K562 (cell line): Measurements from ENCODE around the gene IMPACT. TPM values are rescaled to one million over a fixed set of nuclear protein-coding genes. Genes with fewer than 3 reads are reported as not detected.

ENCODE experiments used
- KDM5B ChIP-seq: fragments of 200-600 bp; sonication (generic); IDR thresholded peaks from 2 replicates; pipeline ENCODE4 v1.6.1; 2012; ENCODE audit warnings: low read depth, mild to moderate bottlenecking, moderate library complexity, low read length, control low read depth, inconsistent platforms; ENCODE audit not compliant: insufficient replicate concordance
- NEUROD1 ChIP-seq: fragments of 150-350 bp; IDR thresholded peaks from 2 replicates; pipeline ENCODE4 v1.6.1; 2014; ENCODE audit warnings: borderline replicate concordance, low read length, low read depth; ENCODE audit not compliant: partially characterized antibody
- polyA plus RNA-seq, 8 experiments: library from polyadenylated mRNA; depleted of rRNA in 4 of 8; stranded (reverse) in 5 of 8; unstranded in 3 of 8; fragments of >200 nt; fragmentation: Nextera tagmentation in 2 of 8; fragmentation: Illumina TruSeq in 1 of 8; extraction: Ambion mirVana in 2 of 8; extraction: Trizol in 1 of 8; gene quantifications; 2 replicates each; pipeline versions ENCODE4 v1.2.1 to v1.2.3, GENCODE V29; 2011 to 2014; ENCODE audit warnings: inconsistent platforms in 1 of 8, missing spikeins in 1 of 8
- total RNA-seq, 7 experiments: library from RNA; depleted of rRNA in 6 of 7; stranded (reverse); fragments of >200 nt in 6 of 7; fragmentation: Illumina TruSeq in 2 of 7; extraction: Trizol in 2 of 7; gene quantifications; 2 replicates each; pipeline versions ENCODE4 v1.2.1 to v1.2.3, GENCODE V29; 2011 to 2021; ENCODE audit warnings: low replicate concordance in 1 of 7
- TF ChIP-seq, protein P1 (sequence below), 2 experiments: fragments of 450-650 bp in 1 of 2; sonication (generic) in 1 of 2; formaldehyde crosslinking in 1 of 2; IDR thresholded peaks; 2 replicates each; pipeline versions ENCODE4 v1.7.1 to v1.9.0; 2016 to 2022; ENCODE audit warnings: inconsistent platforms in 1 of 2, mild to moderate bottlenecking in 1 of 2, missing genetic modification reagents in 1 of 2
- TF ChIP-seq, protein P2 (sequence below): sonication (generic); formaldehyde crosslinking; IDR thresholded peaks from 2 replicates; pipeline ENCODE4 v1.8.0; 2023; ENCODE audit warnings: mild to moderate bottlenecking, missing genetic modification reagents
- TF ChIP-seq, protein P3 (sequence below), 2 experiments: fragments of 250-450 bp in 1 of 2; fragments of 450-650 bp in 1 of 2; sonication (Bioruptor Pico) in 1 of 2; IDR thresholded peaks; 2 replicates each; pipeline versions ENCODE4 v1.6.1 to v1.8.0; 2016 to 2021; ENCODE audit warnings: mild to moderate bottlenecking in 2 of 2, moderate library complexity in 2 of 2, missing compliant biosample characterization in 1 of 2, missing genetic modification characterization in 1 of 2
- TF ChIP-seq, protein P4 (sequence below): fragments of 200-800 bp; sonication (Bioruptor generic); IDR thresholded peaks from 2 replicates; pipeline ENCODE4 v1.6.1; 2017; ENCODE audit warnings: missing genetic modification characterization, missing compliant biosample characterization

IMPACT gene
- total and polyA plus RNA-seq, 9 of the 15 experiments (the other 6 are each of a cell fraction or from before 2014, with no cell fraction given), result 4.7 to 7.6 (median 5.8) TPM

DNA sequence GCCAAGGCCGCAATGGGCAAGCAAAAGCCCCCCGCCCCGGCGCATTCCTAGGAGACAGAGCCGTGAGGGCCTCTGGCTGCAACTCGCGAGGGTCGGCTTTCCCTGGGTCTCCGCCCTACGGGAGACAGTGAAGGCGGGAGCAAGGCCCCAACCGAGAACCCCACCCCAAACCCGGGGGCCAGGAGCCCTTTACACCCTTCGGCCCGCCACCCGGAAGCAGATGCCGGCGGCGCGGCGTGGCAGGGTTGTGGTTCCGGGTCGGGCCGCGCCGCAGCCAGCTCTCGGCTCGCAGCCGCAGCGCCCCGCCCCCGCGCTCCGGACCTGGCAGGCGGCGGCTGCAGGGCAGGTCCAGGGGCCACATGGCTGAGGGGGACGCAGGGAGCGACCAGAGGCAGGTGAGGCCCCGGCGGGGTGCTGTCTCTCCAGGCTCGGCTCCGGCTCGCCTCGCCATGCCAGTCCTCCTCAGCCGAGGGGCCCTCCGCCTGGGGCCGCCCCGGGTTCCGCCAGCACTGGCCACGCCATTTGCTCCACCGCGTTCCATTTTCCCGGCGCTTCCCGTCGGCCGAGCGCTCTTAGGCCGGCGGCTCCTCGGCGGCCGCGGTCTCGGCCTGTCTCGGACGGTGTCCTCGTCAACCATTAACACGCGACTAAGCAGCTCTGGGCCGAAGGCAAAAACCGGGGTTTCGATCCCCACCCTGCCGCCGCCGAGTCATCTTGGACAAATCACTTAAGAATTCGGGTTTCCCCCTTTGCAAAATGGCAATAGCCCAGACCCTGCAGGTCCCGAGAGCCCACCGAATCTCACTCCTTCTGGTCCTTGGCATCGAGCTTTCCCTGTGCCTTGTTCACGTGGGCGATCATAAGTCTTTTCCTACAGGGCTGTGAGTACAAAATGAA, at the start of gene IMPACT (continued):
- TF ChIP-seq, protein P1, sequence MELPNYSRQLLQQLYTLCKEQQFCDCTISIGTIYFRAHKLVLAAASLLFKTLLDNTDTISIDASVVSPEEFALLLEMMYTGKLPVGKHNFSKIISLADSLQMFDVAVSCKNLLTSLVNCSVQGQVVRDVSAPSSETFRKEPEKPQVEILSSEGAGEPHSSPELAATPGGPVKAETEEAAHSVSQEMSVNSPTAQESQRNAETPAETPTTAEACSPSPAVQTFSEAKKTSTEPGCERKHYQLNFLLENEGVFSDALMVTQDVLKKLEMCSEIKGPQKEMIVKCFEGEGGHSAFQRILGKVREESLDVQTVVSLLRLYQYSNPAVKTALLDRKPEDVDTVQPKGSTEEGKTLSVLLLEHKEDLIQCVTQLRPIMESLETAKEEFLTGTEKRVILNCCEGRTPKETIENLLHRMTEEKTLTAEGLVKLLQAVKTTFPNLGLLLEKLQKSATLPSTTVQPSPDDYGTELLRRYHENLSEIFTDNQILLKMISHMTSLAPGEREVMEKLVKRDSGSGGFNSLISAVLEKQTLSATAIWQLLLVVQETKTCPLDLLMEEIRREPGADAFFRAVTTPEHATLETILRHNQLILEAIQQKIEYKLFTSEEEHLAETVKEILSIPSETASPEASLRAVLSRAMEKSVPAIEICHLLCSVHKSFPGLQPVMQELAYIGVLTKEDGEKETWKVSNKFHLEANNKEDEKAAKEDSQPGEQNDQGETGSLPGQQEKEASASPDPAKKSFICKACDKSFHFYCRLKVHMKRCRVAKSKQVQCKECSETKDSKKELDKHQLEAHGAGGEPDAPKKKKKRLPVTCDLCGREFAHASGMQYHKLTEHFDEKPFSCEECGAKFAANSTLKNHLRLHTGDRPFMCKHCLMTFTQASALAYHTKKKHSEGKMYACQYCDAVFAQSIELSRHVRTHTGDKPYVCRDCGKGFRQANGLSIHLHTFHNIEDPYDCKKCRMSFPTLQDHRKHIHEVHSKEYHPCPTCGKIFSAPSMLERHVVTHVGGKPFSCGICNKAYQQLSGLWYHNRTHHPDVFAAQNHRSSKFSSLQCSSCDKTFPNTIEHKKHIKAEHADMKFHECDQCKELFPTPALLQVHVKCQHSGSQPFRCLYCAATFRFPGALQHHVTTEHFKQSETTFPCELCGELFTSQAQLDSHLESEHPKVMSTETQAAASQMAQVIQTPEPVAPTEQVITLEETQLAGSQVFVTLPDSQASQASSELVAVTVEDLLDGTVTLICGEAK (IDR thresholded peaks at IDR 0.05), result peak; percentile 97
- TF ChIP-seq, protein P1 (CRISPR knock-in tag; IDR thresholded peaks at IDR 0.05), result no peak
- TF ChIP-seq NEUROD1 (peak; percentile 25), KDM5B (peak; percentile 52)
- TF ChIP-seq, protein P2, sequence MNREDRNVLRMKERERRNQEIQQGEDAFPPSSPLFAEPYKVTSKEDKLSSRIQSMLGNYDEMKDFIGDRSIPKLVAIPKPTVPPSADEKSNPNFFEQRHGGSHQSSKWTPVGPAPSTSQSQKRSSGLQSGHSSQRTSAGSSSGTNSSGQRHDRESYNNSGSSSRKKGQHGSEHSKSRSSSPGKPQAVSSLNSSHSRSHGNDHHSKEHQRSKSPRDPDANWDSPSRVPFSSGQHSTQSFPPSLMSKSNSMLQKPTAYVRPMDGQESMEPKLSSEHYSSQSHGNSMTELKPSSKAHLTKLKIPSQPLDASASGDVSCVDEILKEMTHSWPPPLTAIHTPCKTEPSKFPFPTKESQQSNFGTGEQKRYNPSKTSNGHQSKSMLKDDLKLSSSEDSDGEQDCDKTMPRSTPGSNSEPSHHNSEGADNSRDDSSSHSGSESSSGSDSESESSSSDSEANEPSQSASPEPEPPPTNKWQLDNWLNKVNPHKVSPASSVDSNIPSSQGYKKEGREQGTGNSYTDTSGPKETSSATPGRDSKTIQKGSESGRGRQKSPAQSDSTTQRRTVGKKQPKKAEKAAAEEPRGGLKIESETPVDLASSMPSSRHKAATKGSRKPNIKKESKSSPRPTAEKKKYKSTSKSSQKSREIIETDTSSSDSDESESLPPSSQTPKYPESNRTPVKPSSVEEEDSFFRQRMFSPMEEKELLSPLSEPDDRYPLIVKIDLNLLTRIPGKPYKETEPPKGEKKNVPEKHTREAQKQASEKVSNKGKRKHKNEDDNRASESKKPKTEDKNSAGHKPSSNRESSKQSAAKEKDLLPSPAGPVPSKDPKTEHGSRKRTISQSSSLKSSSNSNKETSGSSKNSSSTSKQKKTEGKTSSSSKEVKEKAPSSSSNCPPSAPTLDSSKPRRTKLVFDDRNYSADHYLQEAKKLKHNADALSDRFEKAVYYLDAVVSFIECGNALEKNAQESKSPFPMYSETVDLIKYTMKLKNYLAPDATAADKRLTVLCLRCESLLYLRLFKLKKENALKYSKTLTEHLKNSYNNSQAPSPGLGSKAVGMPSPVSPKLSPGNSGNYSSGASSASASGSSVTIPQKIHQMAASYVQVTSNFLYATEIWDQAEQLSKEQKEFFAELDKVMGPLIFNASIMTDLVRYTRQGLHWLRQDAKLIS (CRISPR knock-in tag), result 0 out of 2 replicates have a peak, but pooled peaks have one; percentile 39
- TF ChIP-seq, protein P3, sequence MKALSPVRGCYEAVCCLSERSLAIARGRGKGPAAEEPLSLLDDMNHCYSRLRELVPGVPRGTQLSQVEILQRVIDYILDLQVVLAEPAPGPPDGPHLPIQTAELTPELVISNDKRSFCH (CRISPR knock-in tag; IDR thresholded peaks at IDR 0.05), result no peak
- TF ChIP-seq, protein P3 (tag; IDR thresholded peaks at IDR 0.05), result peak; percentile 92
- TF ChIP-seq, protein P4, sequence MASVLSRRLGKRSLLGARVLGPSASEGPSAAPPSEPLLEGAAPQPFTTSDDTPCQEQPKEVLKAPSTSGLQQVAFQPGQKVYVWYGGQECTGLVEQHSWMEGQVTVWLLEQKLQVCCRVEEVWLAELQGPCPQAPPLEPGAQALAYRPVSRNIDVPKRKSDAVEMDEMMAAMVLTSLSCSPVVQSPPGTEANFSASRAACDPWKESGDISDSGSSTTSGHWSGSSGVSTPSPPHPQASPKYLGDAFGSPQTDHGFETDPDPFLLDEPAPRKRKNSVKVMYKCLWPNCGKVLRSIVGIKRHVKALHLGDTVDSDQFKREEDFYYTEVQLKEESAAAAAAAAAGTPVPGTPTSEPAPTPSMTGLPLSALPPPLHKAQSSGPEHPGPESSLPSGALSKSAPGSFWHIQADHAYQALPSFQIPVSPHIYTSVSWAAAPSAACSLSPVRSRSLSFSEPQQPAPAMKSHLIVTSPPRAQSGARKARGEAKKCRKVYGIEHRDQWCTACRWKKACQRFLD, result peak; percentile 93
